Stimulated activated CD4-positive, alpha-beta T cell treated with anti-CD3 and anti-CD28 coated beads, Interleukin-4, amount 100 ng/mL, for 24 hours (primary cell): ENCODE data around the gene NAIF1.
"Not testable (repeated sequence)": the region's sequence is repeated elsewhere in the genome, so short reads cannot be mapped to it uniquely, and the experiment has no call there.

Experiments used
- DNase-seq: peaks from one replicate; pipeline ENCODE4 v3.0.0-alpha.2; 2020

NAIF1 gene

DNA sequence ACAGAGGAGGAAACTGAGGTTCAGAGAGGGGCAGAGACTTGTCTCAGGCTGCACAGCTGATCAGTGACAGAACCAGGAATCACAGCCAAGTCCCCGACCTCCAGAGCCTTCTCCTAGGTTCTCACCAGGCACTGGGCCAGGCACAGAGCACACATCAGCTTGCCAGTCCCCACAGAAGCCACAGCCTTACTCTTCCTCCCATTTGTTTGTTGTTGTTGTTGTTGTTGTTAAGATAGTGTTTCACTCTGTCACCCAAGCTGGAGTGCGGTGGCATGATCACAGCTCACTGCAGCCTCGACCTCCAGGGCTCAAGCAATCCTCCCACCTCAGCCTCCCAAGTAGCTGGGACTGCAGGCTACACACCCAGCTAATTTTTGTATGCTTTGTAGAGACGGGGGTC is 41.4 kb downstream of the NAIF1 start:
- no peak for DNase-seq

DNA sequence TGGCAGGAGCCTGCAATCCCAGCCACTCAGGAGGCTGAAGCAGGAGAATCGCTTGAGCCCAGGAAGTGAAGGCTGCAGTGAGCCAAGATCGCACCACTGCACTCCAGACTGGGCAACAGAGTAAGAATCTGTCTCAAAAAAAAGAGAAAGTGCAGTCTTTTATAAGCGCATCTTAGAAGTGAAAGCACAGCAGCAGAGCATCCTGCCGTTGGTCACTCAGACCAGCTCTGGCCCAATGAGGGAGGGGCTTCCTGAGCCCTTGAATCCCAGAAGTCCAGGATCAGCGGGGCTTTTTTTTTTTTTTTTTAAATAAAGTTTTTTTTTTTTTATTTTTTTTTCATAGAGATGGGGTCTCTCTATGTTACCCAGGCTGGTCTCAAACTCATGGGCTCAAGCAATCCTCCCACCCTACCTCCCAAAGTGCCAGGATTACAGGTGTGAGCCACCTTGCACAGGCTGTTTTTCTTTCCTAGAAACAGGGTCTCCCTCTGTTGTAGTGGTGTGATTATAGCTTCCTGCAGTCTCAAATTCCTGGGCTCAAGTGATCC is 42.3 kb downstream of the NAIF1 start:
- DNase-seq: no peak

DNA sequence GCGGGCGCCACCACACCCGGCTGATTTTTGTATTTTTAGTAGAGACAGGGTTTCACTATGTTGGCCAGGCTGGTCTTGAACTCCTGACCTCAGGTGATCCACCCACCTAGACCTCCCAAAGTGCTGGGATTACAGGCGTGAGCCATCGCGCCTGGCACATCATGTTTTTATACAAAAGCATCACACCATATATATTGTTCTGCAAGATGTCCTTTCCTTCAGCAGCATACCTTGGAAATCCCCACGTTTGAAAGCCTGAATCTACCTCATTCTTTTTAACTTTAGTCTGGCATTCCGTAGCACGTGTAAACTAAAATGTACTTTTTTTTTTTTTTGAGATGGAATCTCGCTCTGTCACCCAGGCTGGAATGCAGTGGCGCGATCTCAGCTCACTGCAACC is 43.4 kb downstream of the NAIF1 start:
- DNase-seq: not testable (repeated sequence)

DNA sequence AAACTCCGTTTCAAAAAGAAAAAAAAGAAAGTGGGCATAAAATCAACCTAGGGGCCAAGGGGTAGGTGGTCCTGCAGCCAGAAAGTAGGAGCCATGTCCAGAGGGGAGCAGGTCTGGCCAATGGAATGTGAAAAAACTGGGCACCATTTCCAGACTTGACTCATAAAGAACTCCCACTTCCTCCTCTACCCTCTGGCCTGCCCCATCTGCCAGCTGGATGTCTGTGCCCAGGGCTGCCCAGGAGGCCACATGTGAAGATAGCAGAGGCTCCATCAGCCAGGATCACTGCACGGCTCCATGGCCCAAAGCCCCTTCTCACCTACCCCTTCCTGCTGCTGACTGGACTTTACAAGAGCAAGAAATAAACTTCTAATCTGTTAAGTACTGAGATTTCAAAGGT is 44.2 kb downstream of the NAIF1 start:
- DNase-seq: no peak

DNA sequence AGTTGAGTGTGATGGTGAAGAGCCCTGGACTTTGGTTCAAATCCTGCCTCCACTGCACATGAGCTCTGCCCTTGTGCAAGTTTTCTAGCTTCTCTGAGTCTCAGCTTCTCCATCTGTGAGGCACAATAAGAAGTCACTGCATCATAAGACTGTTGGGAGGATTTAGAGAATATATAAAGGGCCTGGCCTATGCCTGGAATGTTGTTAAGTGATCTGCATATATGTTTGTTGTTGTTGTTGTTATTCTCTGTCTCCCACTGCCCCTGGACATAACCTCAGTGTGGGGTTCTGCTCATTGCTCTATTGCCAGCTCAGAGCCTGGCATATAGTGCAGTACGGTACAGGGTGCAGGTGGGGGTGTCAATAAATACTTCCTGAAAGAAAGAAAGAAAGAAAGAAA is 46.0 kb downstream of the NAIF1 start:
- no peak for DNase-seq

DNA sequence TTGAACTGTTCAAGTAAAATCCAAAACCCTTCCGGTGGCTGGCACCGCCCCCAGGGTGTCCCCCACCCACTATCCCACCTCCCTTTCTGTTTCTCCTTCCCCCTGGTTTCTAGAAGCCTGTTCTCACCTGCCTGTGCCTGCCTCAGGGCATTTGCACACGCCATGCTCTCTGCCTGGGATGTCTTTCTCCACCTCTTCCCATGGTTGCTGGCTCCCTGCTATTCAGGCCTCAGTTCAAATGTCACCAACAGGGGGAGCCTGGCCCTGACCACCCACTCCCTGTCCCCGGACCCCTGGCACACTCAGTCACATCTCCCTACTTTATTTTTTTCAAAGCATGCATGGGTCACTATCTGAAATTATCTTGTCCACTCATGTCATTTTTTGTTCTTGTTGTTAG is 46.4 kb downstream of the NAIF1 start:
- no peak for DNase-seq

DNA sequence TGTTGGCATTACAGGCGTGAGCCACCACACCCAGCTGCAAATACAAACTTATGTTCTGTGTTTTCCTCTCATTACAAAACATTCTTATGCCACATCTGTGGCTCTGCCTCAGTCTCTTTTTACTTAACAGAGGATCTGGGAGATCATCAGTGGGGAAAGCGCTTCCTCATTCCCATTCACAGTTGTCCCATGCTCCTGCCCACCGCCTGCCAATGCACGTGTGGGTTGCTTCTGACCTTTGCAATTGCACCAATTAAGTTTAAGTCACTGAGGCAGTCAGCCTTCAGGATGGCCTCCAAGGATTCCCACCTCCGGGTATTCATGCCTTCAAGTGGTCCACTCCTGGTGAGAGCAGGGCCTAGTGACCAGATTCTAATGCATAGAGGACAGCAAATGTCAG is 51.4 kb downstream of the NAIF1 start:
- DNase-seq: no peak
